Activated T-helper 1 cell treated with anti-CD3 and anti-CD28 coated beads, Interleukin-2, amount 50 U/mL, for 16 hours (primary cell): ENCODE measurements around the gene ST7L.
A peak's percentile ranks its signal among the peaks of the same experiment; 100 is the strongest.

ENCODE experiments used
- DNase-seq, 2 donors: peaks; one replicate each; pipeline ENCODE4 v3.0.0-alpha.2; 2020; ENCODE audit warnings: low read depth in 1 of 2, low spot score in 1 of 2

The ST7L gene

DNA sequence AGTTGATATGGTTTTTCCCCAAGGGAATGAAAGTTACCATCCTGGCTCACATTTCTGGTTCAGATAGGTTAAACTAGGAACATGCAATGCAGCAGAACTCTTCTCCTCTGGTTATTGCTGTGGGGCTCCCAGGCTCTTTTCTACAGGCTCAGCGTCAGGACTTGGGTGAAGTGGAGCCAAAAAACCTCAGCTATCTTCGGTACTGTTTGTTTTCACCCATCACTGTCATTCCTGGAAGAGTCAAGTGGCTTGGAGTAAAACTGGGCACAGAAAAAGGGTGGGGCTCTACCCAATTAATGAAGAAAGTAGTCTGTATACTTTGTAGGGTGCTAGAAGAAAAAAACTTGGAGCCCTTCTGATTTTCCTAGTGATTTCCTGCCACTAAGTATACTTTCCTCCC is 100.8 kb downstream of the ST7L start:
- DNase-seq: no peak

DNA sequence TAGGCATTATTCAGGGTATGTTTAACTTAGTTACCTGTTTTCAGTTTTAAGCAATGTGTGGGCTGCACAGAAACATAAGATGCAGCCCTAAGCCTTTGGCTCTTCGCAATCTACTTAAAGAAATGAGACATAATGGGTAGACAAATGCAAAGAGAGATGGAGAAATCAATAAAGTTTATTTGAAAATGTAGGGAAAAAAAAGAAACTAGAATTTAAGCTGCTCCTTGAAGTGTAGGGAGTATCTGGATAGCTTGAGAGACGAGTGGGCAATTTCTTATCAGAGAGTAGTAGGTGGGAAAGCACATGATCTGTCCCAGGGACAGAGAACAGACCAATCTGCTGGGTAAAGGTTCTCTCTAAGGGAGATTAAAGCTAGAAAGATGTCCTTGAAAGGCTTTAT is 101.3 kb downstream of the ST7L start:
- no peak for DNase-seq

DNA sequence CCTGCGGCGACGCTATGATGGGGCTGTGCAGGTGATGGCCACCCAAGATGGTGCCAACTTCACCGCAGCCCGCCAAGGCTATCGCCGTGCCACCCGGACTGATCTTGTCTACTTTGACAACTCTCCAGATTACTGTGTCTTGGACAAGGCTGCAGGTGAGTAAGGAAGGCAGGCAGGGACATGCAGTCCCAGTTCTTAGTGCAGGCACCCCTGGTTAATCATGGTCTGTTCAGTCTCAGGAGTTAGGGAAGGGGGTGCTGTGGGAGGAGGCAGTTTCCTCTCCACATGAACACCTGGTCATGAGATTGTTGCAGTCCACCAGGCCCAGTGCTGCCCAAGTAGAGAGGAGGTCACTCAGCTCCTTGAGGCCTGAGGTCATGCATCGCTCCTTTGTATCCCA is 101.7 kb downstream of the ST7L start:
- DNase-seq: no peak

DNA sequence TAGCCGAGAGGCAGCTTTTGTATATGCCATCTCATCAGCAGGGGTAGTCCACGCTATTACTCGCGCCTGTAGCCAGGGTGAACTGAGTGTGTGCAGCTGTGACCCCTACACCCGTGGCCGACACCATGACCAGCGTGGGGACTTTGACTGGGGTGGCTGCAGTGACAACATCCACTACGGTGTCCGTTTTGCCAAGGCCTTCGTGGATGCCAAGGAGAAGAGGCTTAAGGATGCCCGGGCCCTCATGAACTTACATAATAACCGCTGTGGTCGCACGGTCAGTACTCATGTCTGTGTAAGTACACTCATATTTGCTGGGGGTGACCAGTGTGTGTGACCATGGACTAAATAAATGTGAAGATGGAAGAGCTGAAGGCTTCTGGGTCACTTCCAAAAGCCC is 102.8 kb downstream of the ST7L start:
- DNase-seq: no peak

DNA sequence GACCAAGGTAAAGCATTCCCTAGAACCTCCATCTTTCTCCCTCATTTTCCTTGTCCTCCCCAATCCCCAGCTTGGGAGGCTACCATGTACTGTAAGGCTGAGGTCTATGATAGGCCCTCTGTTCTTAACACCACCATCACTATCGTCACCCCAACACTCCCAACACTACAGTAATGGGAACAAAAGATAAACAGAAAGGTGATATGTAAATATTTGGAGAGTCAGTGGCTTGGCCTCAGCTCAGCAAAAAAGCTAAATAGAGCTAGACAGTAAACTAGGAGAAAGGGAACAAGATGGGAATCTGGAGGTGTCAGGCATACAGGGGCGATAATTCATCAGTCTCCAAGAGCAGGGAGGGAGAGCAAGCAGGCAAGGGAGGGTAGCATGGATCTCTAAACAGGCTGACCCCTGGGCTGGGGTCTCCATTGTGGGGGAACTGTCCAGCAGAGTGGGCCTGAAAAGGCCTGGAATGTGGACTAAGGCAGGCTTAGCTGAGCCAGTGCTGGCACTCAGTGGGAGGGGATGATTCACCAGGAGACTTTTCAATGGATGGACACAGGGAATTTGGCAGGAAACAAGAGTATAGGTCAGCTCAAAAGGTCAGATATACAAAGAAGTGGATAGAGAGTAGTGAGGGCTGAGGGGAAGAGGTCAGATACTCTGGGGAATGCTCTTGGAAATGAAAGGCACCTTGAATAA is 103.5 kb downstream of the ST7L start:
- no peak for DNase-seq

DNA sequence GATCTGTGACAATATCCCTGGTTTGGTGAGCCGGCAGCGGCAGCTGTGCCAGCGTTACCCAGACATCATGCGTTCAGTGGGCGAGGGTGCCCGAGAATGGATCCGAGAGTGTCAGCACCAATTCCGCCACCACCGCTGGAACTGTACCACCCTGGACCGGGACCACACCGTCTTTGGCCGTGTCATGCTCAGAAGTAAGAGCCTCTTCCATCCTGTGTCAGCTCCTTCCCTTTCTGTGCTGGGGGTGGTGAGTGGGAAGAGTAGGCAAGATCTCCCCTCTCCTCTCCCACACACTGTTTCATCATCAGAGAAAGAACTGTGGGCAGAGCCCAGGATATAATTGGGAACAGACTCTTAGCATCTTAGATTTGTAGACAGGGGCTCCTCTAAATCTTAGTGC is 104.0 kb downstream of the ST7L start:
- DNase-seq: no peak

DNA sequence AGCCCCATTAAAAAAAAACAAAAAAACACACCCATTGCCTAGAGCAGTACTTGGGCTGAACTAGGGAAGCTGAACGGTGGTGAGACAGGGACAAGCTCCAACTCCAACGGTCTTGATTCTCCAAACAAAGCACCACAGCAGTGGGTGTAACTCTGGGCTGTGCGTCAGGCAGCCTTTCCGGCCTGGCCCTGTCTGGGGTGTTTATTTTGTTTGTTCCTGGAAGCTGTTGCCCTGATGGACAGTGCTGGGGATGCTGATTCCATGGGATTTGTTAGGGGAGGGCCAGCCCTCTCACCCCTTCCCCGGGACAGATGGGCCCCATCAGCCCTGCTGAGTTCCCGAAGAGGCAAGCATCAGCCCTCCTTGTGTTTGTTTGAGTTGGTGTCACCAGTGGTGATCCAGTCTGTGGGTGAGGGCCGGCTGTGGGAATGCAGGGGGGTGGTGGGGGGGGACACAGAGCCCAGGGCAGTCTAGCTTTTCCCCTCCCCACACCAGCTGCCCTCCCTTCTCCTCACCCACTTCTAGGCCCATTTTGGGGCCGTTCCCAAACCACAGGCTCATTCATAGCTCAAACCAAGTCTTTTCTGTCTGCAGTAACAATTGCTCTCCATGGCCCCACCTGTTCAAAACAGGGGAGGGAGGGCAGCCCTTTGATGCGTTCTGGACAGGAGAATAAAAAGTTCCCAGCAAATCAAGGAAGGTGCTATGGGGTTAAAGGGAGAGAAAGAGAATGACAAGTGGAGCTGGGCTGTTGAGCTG is 105.7 kb downstream of the ST7L start:
- DNase-seq: no peak

DNA sequence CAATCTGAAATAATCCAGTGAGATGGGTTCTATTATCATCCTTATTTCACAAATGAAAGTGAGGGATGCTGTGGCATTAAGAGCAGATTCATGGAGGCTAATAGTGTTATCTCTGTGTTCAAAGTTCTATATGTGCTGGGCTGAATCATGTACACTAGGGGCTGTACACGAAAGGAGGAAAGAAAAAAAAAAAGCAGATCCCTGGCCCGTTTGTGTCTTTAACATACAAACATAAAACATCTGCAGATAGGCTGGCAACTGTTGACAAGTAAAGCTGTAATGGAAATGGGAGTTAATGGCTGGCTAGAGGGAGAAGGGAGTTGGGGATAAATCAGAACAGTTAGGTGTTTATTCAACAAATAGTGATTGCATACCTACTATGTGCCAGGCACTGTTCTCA is 107.0 kb downstream of the ST7L start:
- DNase-seq: no peak

DNA sequence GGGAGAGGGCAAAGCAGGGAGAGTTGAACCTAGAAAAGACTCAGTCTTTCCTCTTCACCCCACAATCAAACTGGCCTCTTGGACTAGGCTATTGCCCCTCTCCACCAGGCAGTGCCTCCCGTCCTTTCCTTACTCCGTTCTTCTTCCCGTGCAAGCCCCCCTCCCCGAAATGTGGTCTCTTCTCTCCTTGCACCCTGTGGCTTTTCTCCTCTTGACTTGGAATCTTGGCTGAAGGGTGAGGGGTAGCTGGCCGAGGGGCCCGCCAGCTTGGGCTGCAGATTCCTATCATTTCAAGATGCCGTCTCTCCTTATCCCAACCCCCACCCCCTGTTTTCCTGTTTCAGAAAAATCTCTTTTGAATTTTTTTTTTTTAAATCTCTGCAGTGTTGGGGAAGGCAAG is 108.6 kb downstream of the ST7L start:
- no peak for DNase-seq

DNA sequence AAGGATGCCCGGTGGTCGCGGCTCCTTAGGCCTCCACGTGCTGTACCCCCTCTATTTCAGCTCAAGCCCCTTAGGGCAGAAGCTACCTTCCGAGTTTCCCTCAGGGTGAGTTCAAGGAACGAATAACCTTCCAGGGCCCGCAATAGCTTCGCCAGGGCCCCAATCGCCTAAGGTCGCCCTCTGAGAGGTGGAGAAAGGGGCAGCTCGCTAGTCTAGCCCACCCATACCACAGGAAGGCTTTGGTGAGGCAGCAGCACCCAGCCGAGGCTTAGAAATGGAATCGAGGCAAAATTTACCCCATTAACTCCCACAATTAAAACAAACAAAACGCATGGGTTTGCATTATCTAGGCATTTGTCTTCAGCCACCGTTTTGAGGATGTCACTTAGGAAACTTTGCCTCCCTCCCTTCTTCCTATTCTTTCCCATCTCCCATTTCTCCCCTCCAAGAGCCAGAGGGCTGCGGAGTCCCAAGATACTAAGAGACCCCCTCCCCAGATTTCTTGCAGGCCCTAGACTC is 109.2 kb downstream of the ST7L start:
- no peak for DNase-seq

DNA sequence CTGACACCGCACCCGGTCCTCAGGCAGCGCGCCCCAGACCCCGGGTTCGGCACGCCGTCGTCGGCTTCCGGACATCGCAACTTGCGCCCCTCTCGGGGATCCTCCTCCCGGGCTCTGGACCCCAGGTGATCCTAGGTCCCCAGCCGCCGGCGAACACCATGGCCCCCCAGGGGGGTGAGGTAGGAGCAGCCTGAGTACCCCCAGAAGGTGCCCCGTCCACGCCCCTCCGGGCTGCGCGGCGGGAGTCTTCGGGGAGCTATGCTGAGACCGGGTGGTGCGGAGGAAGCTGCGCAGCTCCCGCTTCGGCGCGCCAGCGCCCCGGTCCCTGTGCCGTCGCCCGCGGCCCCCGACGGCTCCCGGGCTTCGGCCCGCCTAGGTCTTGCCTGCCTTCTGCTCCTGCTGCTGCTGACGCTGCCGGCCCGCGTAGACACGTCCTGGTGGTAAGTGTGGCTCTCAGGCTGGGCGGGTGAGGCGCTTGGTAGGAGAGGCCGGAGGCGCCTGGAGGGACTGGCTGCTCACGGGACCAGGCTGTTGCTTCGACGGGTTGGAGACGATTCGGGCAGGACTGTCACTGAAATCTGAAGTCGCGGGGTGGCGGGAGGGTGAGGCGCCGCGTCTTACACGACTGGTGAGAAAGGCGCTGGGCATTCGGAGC is 109.8 kb downstream of the ST7L start:
- no peak for DNase-seq

DNA sequence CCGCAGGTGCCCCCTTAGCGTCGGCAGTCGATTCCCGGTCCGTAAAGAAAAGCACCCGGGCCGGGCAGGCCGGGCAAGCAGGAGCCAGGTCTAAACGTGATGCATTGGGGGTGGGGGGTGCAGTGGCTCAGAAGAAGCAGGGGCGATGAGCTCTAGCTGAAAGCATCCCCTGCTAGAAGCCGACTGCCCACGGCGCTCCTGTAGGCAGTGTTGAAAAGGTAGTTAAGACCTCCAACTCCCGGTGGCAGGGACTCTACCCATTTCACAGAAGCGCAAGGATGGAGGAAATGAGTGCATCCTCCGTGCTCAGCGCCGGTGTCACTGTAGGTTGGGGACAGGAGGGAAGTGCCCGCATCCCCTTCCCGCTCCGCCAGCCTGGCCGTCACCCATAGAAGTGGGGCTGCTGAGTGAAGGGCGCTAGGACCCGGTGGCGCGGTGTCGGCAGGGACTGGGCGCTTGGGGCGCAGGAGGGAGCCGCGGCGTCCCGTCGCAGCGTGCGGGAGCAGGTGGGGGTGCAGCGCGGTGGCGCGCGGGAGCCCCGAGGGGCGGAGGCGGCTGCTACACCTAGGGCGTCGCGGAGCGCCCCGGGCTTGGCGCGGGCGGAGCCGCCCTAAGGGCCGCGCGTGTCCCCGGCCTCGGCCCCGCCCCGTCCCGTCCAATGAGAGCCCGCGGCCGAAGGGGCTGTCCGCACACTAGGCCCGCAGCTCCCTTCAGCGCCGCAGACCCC is 110.5 kb downstream of the ST7L start, which contains the start of gene WNT2B:
Gene WNT2B, plus strand, starts transcription at position 688 of the 727 bp plus-strand sequence. CDS start 298 bp downstream, outside the sequence.
- peak in 1 of 2 donors; percentile 30 for DNase-seq

DNA sequence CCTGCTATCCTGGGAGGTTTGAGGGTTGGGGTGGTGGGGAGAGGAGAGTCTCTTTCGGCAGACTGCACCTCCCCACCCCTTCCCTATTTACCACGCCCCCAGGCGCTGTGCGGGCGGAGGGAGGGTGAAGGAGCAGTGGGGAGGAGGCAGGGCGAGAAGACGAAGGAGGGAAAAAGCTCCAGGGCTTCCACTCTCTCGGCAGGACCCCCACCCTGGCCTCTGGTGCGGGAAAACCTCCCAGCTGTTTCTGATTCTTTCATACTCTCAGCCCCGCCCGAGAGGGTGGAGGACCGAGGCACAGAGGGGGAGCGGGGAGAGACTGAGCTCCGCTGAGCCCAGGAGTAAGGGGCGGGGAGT is 111.0 kb downstream of the ST7L start:
- peak in 1 of 2 donors; percentile 4 for DNase-seq

DNA sequence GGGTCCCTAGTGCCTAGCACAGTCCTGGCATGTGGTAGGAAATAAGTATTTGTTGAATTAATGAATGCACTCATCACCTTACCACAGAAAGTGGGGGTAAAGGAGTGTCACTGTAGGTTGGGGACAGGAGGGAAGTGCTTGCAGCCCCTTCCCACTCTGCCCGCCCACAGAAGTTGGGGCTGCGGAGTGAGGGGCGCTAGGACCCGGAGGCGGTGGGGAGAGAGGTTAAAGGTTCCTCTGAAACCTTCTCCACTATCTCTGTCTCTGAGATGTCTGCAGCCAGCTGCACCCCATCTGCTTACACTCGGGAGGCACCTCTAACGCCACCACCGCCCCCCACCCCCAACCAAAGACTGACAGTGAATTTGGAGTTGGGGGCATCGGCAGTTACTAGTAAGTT is 111.6 kb downstream of the ST7L start:
- DNase-seq: no peak

DNA sequence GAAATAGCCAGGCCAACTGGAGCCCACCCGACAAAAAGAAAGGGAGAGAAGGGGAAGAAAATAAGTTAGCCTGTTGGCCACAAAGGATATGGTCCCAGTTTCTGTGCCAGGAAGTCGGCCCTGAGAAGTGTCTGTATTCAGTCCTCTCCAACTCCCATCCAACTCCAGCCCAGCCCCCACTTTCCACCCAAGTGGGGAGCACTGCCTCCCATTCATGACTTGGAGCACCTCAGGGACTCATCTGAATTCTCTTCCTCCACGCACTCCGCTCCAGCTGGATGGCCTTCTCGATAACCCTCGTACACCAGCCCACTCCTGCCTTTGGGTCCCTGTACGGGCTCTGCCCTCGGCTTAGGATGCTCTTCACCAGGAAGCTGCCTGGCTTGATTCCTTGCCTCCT is 112.2 kb downstream of the ST7L start:
- DNase-seq: no peak

DNA sequence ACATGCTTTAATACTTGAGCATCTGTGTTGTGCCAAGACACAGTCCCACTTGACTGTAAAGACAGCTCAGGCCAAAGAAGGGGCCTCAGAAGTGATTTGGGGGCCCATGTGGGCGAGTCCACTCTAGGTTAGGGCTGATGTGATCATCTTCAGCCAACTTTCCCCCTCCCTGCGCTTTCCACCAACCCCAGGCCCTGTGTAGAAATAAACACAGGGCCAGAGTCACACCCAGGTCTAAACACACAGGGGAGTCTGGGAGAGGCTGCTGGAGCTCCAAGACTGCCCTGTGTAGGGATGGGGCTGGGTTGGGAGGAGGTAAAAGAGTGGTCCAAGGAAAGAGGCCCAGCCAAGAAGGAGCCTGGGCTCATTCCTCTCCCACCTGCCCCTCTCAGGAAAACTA is 112.6 kb downstream of the ST7L start:
- no peak for DNase-seq

DNA sequence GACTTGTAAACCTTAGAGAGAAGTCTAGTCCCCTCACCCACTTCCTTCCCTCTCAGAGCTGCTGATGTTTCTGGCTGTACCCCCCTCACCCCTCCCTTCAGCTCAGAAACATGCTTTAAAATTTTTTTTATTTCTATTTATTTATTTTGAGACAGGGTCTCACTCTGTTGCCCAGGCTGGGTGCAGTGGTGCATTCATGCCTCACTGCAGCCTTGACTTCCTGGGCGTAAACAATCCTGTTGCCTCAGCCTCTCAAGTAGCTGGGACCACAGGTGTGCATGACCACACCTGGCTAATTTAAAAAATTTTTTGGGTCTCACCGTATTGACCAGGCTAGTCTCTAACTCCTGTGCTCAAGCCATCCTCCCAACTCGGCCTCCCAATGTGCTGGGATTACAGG is 113.1 kb downstream of the ST7L start:
- no peak for DNase-seq

DNA sequence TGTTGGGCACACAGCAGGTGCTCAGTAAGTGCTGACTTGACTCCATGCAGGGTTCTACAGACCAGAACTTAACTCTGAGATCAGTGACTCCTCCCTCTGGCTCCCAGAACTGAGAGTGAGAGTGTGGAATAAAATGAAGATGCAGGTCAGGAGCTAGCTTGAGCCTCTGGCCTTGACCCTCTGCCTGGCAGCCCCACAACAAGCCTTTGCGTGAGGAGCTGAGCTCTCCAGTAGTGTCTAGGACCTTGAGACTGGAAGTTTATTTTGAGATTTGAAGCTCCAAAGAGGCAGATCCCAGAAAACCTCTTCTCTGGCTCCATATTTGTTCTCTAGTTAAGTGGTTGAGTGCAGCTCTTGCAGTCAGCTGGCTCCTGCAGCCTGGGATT is 113.5 kb downstream of the ST7L start:
- no peak for DNase-seq

DNA sequence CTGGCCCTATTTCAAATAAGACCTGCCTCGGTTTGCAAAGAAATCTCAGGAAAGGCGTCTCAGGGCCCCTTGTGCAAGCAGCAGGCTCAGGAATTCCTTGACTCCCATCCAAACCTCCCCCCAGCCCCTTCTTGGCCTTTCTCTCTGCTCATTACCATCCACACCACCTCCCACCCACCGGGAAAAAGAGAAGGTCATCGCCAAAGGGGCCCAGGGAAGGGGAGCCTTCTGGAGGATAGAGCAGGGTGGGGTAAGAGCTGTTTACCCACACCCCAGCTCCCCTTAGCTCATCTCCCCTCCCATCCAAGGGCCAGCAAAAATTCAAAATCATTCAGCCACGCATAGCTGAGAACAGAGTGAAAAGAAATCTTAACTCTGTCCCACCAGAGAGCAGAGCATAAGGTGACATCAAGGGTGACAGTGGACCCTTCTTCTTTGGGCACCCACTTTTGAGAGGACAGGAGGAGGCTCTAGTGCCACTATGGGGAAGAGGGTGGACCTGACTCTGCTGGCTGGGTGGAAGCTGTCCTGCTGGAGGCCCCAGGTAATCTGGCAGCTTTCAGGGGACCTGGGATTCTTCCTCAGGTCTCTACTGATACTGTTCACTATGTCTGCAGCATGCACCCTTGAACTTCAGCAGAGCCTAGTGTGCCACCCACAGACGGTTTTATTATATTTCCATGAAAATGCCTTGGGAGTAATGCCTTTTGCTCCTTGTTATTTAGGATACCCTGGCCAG is 114.1 kb downstream of the ST7L start:
- DNase-seq: no peak

DNA sequence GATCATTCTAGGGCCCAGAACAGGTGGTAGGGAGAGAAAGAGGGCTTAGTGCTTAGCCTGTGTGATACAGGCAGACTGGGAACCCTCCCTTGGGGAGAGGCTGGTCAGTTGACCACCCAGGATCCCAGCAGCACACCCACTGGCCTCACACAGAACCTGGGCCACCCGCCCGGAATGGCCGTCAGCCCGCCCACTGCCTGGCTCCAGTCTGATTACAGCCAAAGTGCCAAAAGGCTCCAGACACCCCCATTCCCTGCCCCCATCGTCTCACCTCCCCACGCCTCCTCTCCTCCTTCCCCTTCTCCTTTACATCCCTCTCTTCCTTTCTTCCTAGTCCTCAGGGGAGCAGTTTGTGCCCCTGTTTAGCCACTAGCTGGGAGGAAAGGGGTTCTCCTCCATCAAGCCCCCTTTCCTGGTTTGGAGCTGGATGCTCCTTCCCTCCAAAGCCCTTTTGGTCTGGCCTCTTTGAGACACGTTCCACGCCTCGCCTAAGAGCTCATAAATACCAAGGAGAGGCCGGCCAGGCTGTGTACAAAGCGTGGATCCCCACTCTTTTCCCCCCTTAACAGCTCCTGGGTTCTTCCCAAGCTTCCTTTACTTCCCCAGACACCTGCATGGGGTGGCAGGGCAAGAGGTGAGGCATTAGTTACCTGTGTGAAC is 114.8 kb downstream of the ST7L start:
- DNase-seq: no peak
